H4 (cell line): ENCODE measurements around the gene EVX2. TPM values are rescaled to one million over a fixed set of nuclear protein-coding genes. Genes with fewer than 3 reads are reported as not detected.

Experiments
- DNase-seq: peaks from one replicate; pipeline ENCODE4 v3.0.0-alpha.2; 2015; ENCODE audit warnings: low spot score
- total RNA-seq: library from RNA; depleted of rRNA; stranded (reverse); fragments of >200 nt; shearing (Covaris generic); gene quantifications from 2 replicates; pipeline ENCODE4 v1.2.3, GENCODE V29; 2014; rRNA removed

EVX2 gene
- total RNA-seq, 1 experiment from 2014 or later, result not detected

DNA sequence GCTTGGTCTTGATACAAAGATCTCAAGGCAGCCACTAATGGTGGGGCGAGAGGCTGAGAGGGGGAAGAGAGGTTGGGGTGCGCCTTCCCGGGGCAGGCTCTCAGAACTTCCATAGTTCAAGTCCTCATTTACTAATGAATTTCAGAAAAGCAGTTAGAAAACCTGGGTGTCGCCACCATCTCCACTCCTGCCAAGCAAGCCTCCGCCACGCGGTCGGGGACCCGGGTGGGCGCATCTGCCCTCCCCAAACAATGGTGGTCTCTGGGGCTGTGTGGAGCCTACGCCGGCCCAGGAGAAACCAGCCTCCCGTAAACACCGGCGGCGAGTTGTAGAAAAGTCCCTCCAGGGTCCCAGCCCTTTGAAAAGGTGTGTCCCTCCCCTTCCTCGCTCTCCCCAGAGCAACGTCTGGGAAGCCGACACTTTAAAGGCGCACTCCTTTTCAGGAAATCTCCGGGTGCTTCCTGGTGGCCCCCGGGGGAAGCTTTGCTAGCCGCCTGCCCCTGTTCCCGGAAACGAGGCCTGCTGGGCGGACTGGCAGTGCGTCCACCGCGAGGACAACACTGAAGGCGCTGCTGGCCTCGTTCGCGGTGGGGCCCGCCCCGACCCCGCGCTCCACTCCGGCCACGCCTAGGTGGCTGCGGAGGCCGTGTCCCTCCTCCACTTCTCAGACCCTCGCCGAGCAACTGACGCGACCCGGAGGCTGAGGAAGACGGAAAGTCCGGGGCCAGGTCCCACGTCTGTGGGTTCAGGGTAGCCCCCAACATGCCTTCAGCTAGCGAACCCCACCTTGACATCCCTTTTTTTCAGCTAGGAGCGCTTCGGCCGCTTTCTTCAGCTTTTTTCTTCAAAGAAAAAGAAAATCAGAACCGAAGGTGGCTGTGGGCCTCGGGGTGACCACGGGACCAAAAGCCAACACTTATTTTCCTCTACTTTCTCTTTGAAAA is 16.8 kb downstream of the EVX2 start:
- DNase-seq, result no peak

DNA sequence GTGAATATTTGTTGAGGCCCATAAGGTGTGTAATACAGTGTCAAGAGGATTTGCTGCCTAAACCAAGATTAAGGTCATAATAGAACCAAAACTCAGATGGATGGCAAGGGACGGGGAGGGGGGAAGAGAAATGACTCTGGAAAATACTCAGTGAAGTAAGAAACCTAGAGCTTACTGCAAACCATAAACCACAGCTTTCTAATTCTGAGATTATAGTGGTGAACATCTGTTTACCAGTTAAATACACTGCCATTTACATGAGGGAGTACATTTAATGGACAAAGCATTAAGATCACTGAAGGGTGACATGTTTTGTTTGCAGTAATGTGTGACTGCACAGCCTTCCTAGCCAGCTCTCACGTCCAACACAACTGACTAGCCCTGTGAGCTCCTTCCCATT is 19.8 kb downstream of the EVX2 start:
- DNase-seq, result peak; percentile 34

DNA sequence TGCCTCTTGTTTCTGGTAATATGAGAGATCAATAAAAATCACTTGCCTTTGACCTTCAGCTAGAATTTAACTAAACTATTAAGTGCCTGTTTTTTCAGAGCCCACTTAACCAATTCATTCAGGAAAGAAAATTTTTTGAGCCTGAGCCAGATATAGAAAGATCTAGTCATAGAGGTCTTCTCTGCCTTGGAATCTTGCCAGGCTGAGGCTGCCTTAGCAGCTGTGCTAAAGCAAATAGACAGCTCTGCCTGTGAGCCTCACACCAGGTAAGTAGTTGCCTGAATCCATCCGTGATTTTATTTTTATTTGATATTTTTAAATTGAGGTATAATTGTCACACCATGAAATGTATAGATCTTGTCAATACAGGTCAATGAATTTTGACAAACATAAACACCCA is 27.4 kb downstream of the EVX2 start:
- DNase-seq, result no peak

DNA sequence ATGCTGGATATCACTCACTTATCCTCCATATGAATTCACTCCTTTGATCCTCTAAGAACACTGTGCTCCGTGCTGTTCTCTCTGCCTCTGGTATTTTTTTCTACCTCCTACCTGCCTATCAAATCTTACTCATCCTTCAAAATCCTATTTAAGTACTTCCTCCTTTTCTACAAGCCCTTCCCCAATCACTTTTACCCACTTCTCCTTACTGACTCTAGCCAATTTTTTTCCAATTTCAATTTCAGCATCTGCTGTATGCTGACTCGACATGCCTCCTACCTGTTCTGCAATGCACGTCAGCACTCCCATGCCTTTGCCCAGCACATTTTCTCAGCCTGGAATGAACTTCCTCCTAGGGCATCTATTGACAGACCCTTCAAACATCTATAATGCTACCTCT is 44.4 kb downstream of the EVX2 start:
- DNase-seq, result no peak

DNA sequence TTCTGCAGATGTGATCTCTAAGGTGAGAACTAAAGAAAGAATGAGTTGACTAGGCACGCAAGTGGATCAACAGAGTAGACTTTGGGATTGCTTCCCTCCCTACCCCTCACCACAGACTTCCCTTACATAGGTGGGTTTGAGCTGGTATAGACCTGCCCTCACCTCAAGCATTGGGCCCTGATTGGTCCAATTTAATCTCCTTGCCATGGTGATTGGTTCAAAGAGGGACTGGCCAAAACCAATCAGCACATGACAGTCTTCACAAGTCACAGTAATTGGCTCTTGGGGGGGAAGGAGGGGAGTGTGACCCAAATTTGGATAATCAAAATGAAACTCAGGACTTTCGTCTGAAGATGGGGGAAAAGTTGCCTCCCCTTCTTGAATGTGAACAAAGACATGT is 45.1 kb downstream of the EVX2 start:
- no peak for DNase-seq

DNA sequence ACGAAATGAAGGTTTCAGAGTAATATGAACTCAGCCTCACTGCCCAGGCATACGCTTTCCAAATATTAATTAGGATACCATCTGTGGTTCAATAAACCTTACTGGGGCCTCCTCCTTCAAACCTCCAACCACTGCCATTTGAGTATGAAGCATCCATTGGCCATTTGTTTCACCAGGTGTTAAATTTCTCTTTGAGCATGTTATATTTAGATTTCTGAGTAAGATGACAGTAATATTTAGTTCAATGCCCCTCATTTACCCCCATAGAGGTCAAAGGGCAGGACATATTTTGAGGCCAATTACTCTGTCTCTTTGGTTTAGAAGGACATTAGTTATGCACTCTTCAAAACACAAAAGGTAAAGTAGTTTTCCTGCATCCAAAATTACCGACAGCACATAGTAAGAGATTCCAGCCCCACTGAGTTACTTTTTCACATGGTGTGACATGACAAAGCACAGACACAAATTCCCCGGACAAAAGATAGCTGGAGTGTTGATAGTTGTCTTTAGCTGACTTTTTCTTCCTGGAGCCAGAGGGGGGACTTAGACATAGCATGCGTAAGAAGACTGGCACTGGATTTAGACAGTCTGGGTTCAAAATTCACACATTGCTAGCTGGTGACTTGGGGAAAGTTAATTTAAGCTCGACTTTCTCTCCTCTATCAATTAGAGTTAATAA is 48.6 kb downstream of the EVX2 start:
- DNase-seq, result no peak

DNA sequence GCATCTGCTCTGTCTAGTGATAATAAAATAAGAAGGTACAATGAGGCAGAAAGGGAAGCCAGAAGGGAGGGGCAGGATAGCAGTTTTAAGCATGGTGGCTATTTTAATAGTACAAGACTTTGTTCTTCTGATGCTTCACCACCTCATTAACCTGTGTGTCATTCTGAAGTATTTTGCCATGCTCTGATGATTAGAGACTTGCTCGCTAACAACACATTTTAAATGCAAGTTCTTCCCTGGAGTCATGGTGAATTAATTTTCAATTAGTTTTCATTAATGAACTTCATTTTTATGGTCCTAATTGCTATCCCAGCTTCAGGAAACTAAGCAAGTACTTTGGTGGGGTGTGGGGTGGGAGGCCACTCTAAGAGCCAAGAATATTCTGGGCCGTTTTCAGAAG is 56.0 kb downstream of the EVX2 start:
- no peak for DNase-seq

Other genes with a start within 250 kb of the EVX2 start
- gene LNPK, start 81.7 kb downstream of the EVX2 start, total RNA-seq, result 9.4 and 19.8 TPM in 2 replicates
- 3.1 and 4.8 TPM in 2 replicates for gene HOXD13, start 8.8 kb upstream of the EVX2 start, total RNA-seq
- gene HOXD12, start 15.8 kb upstream of the EVX2 start, total RNA-seq, result not detected in 2 replicates
- gene HOXD11, start 23.3 kb upstream of the EVX2 start, total RNA-seq, result not detected in 2 replicates
- gene HOXD10, start 32.8 kb upstream of the EVX2 start, total RNA-seq, result not detected in 2 replicates
- gene HOXD9, start 38.8 kb upstream of the EVX2 start, total RNA-seq, result 1.1 and 2.1 TPM in 2 replicates
- not detected in 2 replicates for gene HOXD8, start 45.7 kb upstream of the EVX2 start, total RNA-seq
- gene HOXD4, start 67.6 kb upstream of the EVX2 start, total RNA-seq, result not detected in 2 replicates
- 0.29 and 0.70 TPM in 2 replicates for gene HOXD3, start 73.3 kb upstream of the EVX2 start, total RNA-seq
- not detected in 2 replicates for gene HOXD1, start 104.7 kb upstream of the EVX2 start, total RNA-seq
- gene MTX2, start 185.5 kb upstream of the EVX2 start, total RNA-seq, result 31.7 and 55.3 TPM in 2 replicates